Breast epithelium (tissue), 4 donors: ENCODE measurements around the gene CEACAM6. TPM values are rescaled to one million over a fixed set of nuclear protein-coding genes. Genes with fewer than 3 reads are reported as not detected.
"Not testable (repeated sequence)": the region's sequence is repeated elsewhere in the genome, so short reads cannot be mapped to it uniquely, and the experiment has no call there.

Source experiments
- DNase-seq, 2 donors: peaks; one replicate each; pipeline ENCODE4 v3.0.0-alpha.2; 2019; ENCODE audit warnings: low spot score in 2 of 2
- H3K27ac ChIP-seq, 2 donors: fragments of 200-600 bp; sonication (generic) in 1 of 2; one replicate each; pipeline ENCODE4 v1.5.1; 2016 to 2019; ENCODE audit warnings: mild to moderate bottlenecking in 1 of 2
- H3K27me3 ChIP-seq, 2 donors: fragments of 200-600 bp; sonication (generic) in 1 of 2; one replicate each; pipeline versions ENCODE4 v1.5.1 to v1.6.0; 2017 to 2019; ENCODE audit warnings: control low read depth in 1 of 2, mild to moderate bottlenecking in 1 of 2
- H3K36me3 ChIP-seq: fragments of 200-600 bp; one replicate; pipeline ENCODE4 v1.5.1; 2019
- H3K4me1 ChIP-seq, 2 donors: fragments of 200-600 bp; sonication (generic); one replicate each; pipeline ENCODE4 v1.5.1; 2016 to 2019; ENCODE audit warnings: control low read depth in 1 of 2
- H3K4me3 ChIP-seq, 3 donors: fragments of 200-600 bp; sonication (generic); 1 replicate in 2 of 3; 2 replicates in 1 of 3; pipeline ENCODE4 v1.5.1; 2016 to 2019; ENCODE audit warnings: mild to moderate bottlenecking in 3 of 3, moderate library complexity in 2 of 3
- H3K9me3 ChIP-seq, 2 donors: fragments of 200-600 bp; sonication (generic) in 1 of 2; one replicate each; pipeline ENCODE4 v1.5.1; 2016 to 2019; ENCODE audit warnings: control low read depth in 1 of 2
- CTCF ChIP-seq, 3 donors: fragments of 450-650 bp; IDR thresholded peaks; one replicate each; pipeline ENCODE4 v1.5.1; 2016 to 2017; ENCODE audit warnings: antibody characterized with exemption in 3 of 3, mild to moderate bottlenecking in 3 of 3, moderate library complexity in 3 of 3
- POLR2A ChIP-seq: fragments of 450-650 bp; IDR thresholded peaks from one replicate; pipeline ENCODE4 v1.6.1; 2016; ENCODE audit warnings: antibody characterized with exemption, mild to moderate bottlenecking, moderate library complexity
- POLR2AphosphoS5 ChIP-seq, 3 donors: sonication (generic); formaldehyde crosslinking; IDR thresholded peaks; one replicate each; pipeline ENCODE4 v1.6.1; 2017; ENCODE audit warnings: antibody characterized with exemption in 3 of 3
- intact Hi-C: fragments of 100-400 bp; cut with DNase I; formaldehyde crosslinking; loops from one replicate; pipeline ENCODE4 v1.15.1; 2023; ENCODE audit warnings: low total_unique reads
- total RNA-seq, 3 donors: library from RNA; depleted of rRNA; stranded (reverse); fragments of >200 nt; gene quantifications; one replicate each; pipeline ENCODE4 v1.1.0, GENCODE V29; 2016

Gene CEACAM6
- total RNA-seq, 3 donors from 2014 or later: 1.0 to 6.9 TPM; not detected in 1

DNA sequence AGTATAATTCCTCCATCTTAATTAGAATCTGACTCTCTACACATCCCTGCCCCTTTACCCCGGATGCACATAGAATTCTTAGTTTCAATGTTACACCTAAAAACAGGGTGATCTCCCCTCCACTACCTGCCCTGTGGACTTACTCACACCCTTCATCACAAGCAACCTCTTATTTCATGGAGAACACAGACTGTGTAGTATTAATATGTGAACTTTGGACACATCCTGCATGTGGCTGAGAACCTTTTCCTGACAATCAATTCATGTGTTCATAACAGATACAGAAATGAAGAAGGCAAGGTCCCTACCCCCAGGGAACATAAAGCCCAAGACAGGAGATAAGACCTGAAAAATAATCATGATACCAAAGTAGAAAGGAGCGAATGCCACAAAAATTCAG lies 11.8 kb downstream of the CEACAM6 start:
- intact Hi-C loops: no loop called here
- peaks cover 0 to 10% of the 10 kb centered on the region in 2 donors for H3K27me3 ChIP-seq
- no peaks in the 10 kb centered on the region for H3K36me3 ChIP-seq
- TF ChIP-seq CTCF (IDR thresholded peaks at IDR 0.05) (no peak), POLR2AphosphoS5 (IDR thresholded peaks at IDR 0.05) (no peak), POLR2A (no peak)
- no peak for DNase-seq
- no peaks in the 10 kb centered on the region for H3K9me3 ChIP-seq
- no peaks in the 10 kb centered on the region for H3K4me1 ChIP-seq
- H3K27ac ChIP-seq: no peak overlapping the region
- no peak overlapping the region for H3K4me3 ChIP-seq

DNA sequence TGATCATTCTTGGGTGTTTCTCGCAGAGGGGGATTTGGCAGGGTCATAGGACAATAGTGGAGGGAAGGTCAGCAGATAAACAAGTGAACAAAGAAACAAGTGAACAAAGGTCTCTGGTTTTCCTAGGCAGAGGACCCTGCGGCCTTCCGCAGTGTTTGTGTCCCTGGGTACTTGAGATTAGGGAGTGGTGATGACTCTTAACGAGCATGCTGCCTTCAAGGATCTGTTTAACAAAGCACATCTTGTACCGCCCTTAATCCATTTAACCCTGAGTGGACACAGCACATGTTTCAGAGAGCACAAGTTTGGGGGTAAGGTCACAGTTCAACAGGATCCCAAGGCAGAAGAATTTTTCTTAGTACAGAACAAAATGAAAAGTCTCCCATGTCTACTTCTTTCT lies 12.8 kb downstream of the CEACAM6 start:
- H3K9me3 ChIP-seq, H3K4me3 ChIP-seq, DNase-seq, H3K27ac ChIP-seq, H3K27me3 ChIP-seq, H3K4me1 ChIP-seq, H3K36me3 ChIP-seq, intact Hi-C loops: not testable (repeated sequence)

DNA sequence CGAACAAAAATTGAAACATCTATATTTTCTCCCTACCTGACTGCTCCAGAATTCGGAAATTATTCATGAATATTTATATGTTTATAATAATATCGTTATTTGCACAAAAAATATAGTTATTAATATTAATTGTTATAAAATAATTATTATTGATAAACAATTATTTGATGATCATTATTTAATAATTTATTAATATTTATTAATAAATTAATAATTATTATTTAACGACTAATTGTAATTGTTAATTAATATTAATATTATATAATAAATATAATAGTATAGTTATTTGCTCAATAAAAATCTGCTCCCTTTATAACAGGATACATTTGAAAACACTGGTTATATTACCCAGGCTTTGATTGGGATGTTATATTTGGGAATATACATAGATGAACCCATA lies 14.3 kb downstream of the CEACAM6 start:
- Histone ChIP-seq H3K9me3 (no peaks in the 10 kb centered on the region), H3K27me3 (peaks cover 0 to 2% of the 10 kb centered on the region in 2 donors), H3K36me3 (no peaks in the 10 kb centered on the region), H3K4me1 (no peaks in the 10 kb centered on the region), H3K4me3 (no peak overlapping the region), H3K27ac (no peak overlapping the region)
- no peak for DNase-seq
- TF ChIP-seq POLR2A: no peak
- no peak for TF ChIP-seq CTCF (IDR thresholded peaks at IDR 0.05)
- intact Hi-C loops: no loop called here

DNA sequence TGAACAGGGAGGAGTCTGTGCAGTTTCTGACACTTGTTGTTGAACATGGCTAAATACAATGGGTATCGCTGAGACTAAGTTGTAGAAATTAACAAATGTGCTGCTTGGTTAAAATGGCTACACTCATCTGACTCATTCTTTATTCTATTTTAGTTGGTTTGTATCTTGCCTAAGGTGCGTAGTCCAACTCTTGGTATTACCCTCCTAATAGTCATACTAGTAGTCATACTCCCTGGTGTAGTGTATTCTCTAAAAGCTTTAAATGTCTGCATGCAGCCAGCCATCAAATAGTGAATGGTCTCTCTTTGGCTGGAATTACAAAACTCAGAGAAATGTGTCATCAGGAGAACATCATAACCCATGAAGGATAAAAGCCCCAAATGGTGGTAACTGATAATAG lies 16.1 kb downstream of the CEACAM6 start:
- no peak for TF ChIP-seq POLR2AphosphoS5 (IDR thresholded peaks at IDR 0.05)
- TF ChIP-seq CTCF (IDR thresholded peaks at IDR 0.05): no peak
- TF ChIP-seq POLR2A: no peak
- intact Hi-C loops: no loop called here
- H3K9me3 ChIP-seq: no peaks in the 10 kb centered on the region
- no peak for DNase-seq
- no peak overlapping the region for H3K27ac ChIP-seq
- H3K36me3 ChIP-seq: no peaks in the 10 kb centered on the region
- no peaks in the 10 kb centered on the region for H3K27me3 ChIP-seq
- H3K4me1 ChIP-seq: no peaks in the 10 kb centered on the region
- H3K4me3 ChIP-seq: no peak overlapping the region

GRCh38 chr19:41774515-41774980 lies 19.2 kb downstream of the CEACAM6 start:
- Histone ChIP-seq H3K4me1 (no peaks in the 10 kb centered on the region), H3K9me3 (no peaks in the 10 kb centered on the region), H3K4me3 (no peak overlapping the region), H3K27me3 (no peaks in the 10 kb centered on the region), H3K36me3 (no peaks in the 10 kb centered on the region), H3K27ac (peak overlapping the region; percentile 77 to 88)
- intact Hi-C loops: no loop called here
- TF ChIP-seq CTCF (IDR thresholded peaks at IDR 0.05): no peak
- DNase-seq: peak in 1 of 2 donors; percentile 31

DNA sequence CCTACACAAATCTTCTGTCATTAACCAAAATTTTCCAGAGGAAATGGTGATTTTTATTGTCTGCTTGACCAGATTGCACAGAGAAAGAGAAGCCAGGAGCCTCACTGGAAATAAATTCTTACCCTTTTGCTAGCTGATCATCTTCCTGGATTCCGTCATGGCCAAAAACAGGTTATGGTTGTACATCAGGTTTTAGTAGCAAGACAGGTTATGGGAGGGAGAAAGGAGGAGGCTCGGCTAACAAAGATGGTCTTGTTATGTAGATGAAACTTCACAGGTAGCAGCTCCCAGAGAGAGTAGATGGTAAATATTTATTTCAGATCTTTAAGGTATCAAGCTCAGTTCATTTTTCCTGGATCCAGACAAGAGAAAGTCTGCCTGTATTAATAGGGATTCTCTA lies 21.4 kb downstream of the CEACAM6 start:
- no peaks in the 10 kb centered on the region for H3K27me3 ChIP-seq
- H3K27ac ChIP-seq: peak overlapping the region; percentile 88
- H3K9me3 ChIP-seq: no peaks in the 10 kb centered on the region
- H3K4me3 ChIP-seq: no peak overlapping the region
- no peaks in the 10 kb centered on the region for H3K36me3 ChIP-seq
- TF ChIP-seq POLR2A: no peak
- no peak for TF ChIP-seq CTCF (IDR thresholded peaks at IDR 0.05)
- peak in 1 of 3 donors; percentile 67 for TF ChIP-seq POLR2AphosphoS5 (IDR thresholded peaks at IDR 0.05)
- intact Hi-C loops: no loop called here
- no peaks in the 10 kb centered on the region for H3K4me1 ChIP-seq
- peak in 1 of 2 donors; percentile 58 for DNase-seq
